DMS 273 (cell line): ENCODE results near the gene COX10.
"Not testable (repeated sequence)": the region's sequence is repeated elsewhere in the genome, so short reads cannot be mapped to it uniquely, and the experiment has no call there.

ENCODE experiments used
- DNase-seq: peaks from one replicate; lab custom pipeline; 2025; ENCODE audit not compliant: unreplicated experiment; lab: John Stamatoyannopoulos, UW

COX10 gene

DNA sequence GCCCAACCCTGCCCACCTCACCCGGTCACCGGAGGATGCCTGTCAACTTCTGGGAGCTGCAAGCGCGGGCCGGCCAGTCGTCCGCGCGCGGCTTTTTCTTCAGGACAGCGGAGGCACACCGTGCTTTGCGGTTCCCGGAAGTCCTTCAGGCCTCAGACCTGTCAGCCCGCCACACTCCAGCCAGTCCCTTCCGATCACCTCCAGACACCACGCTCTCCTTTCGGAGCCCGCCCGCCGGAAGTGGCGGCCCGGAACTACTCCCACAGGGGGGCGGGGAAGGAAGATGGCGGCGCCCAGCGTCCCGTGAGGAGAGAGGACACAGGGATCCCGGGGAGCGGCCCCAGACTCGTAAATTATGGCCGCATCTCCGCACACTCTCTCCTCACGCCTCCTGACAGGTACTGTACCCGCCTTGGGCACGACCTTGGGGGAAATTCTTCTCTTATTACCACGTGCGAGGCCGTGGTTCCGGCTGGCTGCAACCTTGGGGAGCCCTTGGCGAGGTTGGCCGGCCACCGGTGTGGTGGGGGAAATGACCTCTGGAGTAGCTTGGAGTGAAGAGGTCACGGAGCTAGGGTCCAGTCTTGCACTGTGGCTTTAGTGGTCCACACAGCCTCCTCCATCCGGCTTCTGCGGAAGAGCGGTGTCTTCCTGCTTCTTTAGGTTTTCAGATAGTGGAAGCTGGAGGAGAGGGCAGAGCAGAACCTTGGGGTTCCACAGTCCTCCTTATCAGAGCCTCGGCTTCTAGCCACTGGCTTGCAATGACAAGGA lies at the start of gene COX10:
Gene COX10 (plus strand): TSS at position 254 of the 771 bp plus-strand sequence. CDS start 102 bp downstream, at position 356.
- peak; percentile 91 for DNase-seq

DNA sequence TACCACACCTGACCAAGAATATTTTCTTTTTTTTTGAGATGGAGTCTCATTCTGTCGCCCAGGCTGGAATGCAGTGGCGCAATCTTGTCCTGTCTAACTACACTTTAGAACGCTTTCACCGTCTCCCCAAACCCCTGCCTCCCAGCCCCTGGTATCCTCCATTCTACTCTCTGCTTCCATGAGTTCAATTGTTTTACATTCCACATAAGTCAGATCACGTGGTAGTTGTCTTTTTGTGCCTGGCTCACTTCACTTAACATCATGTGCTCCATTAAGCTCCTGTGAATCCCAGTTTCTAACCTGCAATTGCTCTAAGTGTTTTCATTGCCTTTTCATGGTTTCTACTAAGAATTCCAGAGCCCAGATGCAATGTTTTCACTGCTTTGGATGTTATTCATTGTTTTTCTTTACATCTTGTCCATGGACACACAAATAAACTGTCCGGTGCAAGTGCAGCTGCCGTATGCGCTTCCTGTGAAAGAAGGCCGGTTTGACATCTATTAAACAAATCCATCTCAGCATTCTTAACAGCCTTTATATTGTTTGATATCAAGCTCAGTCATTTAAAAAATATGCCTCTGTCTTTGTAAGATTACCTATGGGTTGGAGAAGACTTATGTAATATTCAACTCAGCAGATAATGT lies 47.5 kb upstream of the COX10 start:
- not testable (repeated sequence) for DNase-seq

DNA sequence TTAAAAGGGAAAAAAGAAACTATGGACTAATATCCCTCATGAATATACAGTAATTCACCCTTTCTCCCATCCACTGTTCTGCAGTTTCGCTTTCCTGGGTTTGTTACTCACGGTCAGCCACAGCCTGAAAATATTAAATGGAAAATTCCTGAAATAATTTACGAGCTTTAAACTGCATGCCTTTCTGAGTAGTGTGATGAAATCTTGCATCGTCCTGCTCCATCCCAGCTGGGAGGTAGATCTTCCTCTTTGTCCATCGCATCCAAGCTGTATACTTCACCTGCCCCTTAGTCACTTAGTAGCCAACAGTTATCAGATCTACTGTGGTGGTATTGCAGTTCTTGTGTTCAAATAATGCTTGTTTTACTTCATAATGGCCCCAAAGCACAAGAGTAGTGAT lies 39.5 kb upstream of the COX10 start:
- DNase-seq: not testable (repeated sequence)

DNA sequence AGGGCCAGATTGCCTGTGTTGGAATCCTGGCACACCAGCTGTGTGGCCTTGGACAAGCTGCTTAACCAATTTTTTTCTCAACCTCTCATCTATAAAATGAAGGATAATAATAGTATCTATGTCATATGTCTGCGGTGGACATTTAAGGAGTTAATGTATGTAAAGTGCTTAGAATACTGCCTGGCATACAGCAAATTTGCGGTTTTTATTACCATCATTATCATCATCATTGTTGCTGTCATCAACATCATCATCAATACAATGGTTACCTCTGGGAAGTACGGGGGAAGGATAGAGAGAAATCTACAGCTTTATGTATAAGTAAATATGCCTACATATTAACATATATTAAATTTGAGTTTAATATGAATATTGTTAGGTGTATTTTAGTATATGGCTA lies 37.1 kb upstream of the COX10 start:
- DNase-seq: no peak

DNA sequence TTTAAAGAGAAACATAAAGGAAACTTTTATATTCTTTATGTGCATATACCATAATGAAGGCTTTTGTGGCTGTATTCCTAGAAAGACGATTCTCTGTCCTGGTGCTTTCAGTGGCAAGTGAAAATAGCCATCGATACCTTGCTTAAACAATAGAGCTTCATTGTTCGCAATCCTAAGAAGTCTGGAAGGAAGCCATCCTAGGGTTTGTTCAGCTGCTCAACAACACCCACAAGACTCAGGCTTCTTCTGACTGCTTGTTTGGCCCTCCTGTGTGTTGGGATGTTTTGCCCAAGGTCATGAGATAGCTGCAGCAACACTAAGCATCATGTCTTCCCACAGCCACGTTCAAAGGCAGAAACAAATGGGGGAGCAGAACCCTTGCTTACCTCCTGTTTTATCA lies 36.1 kb upstream of the COX10 start:
- no peak for DNase-seq

DNA sequence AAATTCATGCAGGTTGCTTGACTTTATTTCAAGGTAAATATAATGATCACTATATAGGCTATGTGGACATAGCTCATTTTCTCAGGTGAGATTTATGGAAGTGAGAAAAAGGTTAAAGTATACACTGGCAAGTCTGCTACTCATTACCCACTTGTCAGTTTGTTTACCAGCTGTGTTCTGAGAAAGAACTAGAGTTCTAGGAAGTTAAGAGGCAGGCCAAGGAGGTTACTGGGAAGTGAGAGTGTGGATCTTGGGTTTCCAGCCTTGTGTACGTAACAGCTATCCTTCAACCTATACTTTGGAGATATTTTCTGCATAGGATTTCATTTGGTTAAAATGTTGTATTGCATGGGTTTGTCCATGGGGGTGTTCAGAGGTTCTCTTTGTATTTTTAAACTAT lies 31.9 kb upstream of the COX10 start:
- DNase-seq: no peak

DNA sequence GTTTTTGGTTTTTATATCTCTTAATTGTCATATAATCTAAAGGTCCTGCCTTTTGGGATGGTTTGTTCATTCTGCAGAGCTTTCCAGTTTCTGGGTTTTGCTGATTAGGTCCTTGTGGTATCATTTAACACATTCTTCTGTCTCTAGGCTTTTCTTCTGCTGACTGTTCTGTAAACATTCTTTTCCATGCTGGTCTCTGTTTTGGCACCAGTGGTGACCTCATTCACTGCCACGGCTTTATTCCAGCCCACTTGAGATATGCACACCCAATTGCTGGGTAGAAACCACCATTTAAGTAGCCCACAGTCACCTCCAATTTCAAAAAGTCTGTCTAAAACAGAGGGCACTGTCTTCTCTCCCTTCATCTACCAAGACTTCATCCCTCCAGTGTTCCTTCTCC lies 31.1 kb upstream of the COX10 start:
- DNase-seq: no peak

DNA sequence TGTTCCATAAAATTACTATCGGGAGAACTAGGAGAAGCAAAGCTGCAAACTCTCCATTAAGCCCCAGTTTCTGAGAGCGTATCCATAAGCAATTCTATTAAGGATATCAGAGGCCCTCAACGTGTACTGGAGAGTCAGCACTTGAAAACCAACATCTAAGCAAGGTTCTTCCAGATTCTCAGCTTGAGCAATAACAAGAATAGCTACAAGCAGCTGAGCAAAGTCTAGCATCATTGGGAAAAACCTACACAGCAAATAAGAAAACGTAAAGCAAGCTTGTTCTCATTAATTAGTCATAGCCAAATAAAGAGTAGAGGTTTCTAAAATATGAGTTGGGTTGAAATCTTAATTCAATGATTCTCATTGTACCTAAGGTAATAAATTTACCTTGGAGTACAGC lies 26.9 kb upstream of the COX10 start:
- no peak for DNase-seq

DNA sequence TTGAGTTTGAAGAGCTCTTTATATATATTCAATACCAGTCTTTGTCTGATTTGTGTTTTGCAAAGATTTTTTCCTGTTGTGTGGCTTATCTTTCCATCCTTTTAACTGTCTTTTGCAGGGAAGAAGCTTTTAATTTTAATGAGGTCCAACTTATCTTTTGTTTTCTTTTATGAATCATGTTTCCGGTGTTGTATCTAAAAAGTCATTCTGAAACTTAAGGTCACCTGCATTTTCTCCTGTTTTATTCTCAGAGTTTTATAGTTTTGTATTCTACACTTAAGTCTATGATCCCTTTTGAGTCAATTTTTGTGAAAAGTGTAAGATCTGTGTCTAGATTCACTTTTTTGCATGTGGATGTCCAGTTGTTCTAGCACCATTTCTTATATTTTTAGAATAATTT lies 24.6 kb upstream of the COX10 start:
- DNase-seq: no peak

DNA sequence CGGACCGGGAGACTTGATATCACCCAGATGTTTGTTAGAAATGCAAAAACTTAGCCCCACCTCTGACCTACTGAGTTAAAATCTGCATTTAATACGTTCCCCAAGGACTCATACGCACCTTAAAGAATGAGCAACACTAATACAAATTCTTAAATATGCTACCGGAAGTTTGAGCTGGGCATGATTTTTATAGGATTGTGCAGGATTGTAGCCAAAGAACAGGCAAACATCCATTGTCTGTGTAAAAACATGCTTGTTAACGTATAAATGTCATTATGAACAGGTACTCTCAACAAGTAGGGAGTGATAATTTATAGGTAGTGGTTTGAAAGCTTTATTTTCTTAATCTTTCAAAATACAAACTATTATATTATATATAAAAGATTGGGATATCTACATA lies 22.3 kb upstream of the COX10 start:
- no peak for DNase-seq

DNA sequence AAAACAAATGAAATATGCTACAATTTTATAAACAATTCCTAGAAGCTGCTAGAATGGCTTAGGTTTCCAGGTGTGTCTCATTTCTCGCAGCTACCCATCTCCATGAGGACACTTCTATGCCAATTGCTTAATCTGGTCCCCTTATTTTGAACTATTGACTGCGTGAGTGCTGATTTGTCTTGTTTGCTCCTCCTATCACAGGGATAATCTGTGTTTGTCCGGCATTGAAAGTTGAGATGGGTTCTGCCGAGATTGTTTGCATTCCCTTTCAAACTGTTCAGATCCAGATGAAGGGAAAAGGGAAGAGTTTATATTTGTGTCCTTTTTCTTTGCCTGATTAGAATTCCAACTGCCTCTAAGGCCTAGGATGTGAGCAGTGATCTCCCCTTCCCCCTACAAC lies 21.7 kb upstream of the COX10 start:
- DNase-seq: no peak

DNA sequence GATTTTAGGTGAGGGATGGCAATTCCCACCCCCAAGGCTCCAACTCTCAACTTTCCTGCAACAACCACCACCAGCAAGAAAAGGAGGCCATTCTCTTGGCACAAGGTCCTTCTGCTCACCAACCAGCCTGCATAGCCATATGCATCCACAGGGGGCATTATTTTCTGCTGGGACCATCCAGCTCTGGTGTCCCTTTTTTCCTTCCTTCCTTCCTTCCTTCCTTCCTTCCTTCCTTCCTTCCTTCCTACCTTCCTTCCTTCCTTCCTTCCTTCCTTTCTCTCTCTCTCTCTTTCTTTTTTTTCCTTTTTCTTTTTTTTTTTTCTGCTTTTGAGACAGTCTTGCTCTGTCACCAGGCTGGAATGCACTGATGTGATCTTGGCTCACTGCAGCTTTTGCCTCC lies 21.1 kb upstream of the COX10 start:
- peak; percentile 27 for DNase-seq

DNA sequence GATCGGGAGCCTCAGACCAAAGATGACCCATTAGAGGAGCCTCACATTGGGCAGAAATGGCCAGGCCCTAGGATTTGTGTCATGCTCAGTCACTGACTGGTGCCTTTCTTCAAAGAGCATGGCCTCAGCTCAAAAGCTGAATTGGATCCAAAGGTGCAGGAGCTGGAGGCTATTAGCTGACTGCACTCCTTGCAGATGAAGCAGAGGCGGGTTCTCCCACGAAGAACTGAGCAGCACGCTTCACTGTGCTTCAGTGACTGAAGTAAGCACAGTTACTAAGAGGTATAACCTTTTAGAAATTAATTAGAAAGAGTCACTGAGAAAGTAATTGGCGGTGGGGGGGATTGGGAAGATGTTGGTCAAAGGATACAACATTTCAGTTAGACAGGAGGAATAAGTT lies 18.7 kb upstream of the COX10 start:
- DNase-seq: no peak

DNA sequence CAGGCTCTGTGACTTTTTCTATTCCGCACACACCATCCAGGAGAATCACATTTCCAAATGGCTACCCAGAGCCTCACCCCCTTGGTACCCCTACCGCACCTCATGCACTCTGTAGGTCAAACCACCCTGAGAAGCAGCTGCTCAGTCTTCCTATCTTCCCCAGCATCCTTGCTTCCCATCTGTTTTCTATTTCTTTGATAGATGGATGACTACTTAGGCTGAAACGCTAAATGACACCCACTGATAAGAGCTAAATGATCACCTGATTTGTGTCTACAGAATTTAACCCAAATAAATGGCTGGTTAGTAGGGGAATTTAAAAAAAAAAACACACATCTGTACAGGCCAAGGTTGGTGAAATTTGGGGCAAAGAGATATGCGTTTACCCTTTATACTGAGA lies 17.6 kb upstream of the COX10 start:
- DNase-seq: no peak

DNA sequence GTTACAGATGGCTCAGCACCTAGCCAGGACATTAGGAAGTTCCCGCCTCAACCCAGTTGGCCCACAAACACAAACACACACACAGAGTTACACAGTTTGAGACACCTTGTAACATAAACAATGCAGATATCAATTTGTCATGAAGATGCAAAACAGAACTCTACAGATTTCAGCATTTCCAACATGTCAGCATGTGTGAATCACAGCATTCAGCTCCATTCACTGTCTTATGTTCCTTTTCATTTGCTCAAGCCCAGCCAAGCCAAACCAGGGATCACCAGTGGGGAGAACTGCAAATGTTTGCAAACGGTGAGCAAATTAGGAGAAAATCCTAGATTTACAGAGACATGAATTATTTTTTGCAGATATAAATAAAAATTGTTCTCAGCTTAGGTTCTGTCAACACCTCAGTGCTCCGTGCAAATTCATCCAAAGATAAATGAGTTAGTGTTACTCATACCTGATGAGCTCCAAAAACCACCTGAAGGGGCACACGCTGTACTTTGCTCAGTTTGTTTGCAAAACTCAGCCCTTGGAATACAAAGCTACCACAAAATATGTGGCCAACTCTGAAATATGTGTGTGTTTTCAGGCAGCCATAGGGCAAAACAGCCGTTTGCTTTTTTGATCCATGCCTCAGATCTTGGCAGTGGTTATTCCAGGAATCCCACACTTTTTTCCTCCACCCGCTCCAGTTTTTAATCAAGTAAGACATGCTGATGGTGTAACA lies 16.3 kb upstream of the COX10 start:
- DNase-seq: no peak

DNA sequence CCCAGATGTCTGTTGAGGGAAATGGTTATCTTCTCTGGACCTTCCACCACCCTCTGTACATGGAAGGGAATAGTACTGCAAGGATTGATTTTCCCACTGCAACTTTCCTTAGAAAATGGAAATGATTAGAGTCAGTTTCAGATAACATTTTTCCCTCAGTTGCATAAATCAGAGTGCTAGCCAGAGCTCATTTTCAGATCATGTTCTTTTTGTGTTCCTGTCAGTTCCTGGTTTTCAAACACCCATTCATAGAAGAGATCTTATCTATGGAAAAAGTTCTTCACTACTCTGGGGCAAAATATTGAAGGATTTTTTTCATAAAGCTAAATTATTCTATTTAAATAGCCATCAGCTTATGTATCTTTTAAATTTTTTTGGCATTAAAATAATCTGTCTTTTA lies 11.7 kb upstream of the COX10 start:
- DNase-seq: no peak

DNA sequence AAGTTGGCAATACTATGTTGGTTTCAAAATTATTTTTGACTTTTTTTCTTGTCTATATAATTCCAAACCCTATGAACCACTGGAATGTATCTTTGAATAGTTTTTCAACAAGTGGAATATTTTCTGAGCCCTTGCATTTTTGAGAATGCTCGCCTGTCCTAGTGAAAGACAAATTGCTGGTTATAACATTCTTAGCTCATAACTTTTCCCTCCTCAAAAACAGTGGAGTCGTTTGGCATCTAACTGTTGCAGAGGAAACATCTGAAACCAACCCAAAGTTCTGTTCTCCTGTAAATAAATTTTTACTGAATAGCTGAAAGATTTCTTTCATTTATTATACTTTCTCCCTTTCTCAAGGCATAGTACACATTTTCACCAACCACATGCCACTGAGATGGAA lies 11.3 kb upstream of the COX10 start:
- no peak for DNase-seq

DNA sequence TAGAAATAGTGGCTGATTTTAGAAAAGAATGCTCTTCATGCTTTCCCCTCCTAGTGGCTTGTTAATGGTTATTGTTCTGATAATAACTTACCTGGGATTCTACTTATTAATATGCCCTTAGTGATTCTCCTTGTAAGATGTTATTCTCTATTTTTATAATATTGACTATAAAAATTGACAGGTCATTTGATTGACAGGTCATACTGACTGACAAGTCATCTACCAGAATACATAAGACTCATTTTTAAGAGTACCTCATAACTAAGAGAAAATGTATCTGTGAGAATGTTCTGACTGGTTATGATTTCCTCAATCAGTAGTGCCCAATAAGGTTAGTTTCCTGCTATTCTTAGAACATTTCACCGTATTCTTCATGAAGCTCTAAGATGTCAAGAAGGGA lies 8.6 kb upstream of the COX10 start:
- DNase-seq: no peak

DNA sequence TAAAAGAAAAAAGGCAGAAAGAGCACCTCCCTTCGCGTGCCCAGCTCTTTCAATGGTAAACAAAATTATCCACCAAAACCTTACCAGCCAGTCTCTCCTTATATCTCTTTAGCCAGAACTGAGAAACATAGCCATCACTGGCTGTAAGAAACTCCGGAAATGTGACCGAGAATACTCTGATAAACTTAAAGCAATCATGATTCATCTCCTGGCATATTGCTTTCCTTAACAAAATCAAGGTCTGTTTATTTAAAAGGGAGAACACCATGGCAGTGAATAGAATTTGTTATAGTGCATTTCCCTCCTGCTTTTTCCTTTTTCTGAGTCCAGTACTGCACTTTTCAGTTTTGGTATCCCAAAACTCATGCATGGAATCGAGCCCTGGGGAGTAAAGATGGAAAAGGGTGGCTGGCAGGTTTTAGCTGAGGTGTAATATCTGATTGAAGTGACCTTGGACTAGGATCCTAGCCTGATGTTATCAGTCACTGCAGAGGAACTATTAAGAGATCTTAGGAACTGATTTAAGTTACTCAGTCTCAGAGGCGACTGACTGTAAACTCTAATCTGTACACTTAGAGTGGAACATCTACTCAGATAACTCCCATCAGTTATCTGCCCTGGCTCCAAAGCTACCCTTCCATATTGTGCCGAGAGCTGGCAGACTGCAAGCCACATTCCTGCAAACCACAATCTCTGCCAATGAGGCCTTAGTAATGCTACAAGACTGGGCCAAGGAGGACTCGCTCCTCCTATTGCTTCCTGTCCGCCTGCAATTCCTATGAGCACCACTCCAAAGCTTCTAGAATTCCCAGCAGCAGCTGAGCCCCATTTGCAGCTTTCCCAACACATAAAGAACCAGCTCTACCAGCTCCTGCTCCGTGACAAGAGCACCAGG lies 7.4 kb upstream of the COX10 start:
- DNase-seq: no peak

DNA sequence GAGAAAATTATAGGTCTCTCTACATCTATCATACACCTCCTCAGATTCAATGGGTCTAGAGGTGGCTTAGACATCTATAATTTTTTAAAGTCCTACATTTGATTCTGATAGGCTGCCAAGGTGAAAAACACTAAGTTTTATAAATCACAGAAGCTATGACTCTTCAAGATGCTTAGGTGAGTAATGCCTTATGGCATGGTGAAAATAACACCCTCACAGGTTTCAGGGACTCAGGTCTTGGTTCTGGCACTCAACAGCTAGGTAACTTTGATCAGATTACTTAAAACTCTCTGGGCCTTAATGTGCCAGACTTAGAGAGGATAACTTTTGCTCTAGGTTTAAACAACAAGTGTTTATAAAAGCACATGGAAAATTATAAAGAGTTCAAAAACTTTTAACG lies 2.0 kb upstream of the COX10 start:
- DNase-seq: no peak

DNA sequence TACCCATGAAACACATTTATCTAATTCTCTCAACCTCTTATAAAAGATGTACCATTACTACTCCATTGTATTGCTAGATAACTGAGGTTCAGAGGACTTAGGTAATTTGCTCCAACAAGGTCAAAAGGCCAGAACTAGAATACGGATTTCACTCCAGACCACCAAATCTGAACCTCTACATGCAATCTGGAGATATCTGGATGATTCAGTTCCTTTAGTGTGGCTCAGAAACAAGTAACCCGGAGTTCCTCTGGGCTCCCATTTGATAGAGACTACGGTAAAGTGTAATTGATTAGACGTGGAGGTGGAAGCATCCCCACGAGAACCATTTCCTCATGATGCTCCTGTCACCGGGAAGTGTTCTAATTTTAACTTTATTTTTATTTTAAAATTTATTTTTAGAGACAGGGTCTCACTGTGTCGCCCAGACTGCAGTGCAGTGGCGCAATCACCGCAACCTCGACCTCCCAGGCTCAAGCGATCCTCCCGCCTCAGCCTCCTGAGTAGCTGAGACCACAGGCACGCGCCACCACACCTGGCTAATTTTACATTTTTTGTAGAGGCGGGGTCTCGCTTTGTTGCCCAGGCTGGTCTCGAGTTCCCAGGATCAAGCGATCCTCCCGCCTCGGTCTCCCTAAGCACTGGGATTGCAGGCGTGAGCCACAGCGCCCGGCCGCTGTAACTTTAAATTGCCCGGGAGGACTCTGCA lies 608 bp upstream of the COX10 start:
- DNase-seq: peak; percentile 8
